HG03354 (cell line): ENCODE data around the gene MEIG1.
"Not testable (repeated sequence)": the region's sequence is repeated elsewhere in the genome, so short reads cannot be mapped to it uniquely, and the experiment has no call there.

ENCODE experiments used
- ATAC-seq: cut with Tn5 transposase; IDR thresholded peaks from one replicate; pipeline ENCODE4 v1.9.1; 2021; ENCODE audit warnings: mild to moderate bottlenecking; ENCODE audit not compliant: unreplicated experiment, poor library complexity, severe bottlenecking

Gene MEIG1

GRCh38 chr10:14954001-14954770 lies 5.0 kb upstream of the MEIG1 start, which contains the start of gene DCLRE1C:
TSS of gene DCLRE1C (minus strand) at chr10:14954096. CDS start at chr10:14954010, 86 bp downstream.
- ATAC-seq = peak; percentile 83

GRCh38 chr10:14954934-14955333 lies 4.3 kb upstream of the MEIG1 start:
- no peak for ATAC-seq

GRCh38 chr10:14958872-14959220 lies 342 bp upstream of the MEIG1 start:
- ATAC-seq = no peak

GRCh38 chr10:14967897-14968296 lies 8.7 kb downstream of the MEIG1 start:
- no peak for ATAC-seq

- no peak for ATAC-seq
Observed at GRCh38 chr10:14971867-14972448, 12.8 kb downstream of the MEIG1 start.

GRCh38 chr10:14974153-14974998 lies 15.2 kb downstream of the MEIG1 start:
- not testable (repeated sequence) for ATAC-seq

GRCh38 chr10:14975672-14976273 lies 16.6 kb downstream of the MEIG1 start:
- no peak for ATAC-seq

- ATAC-seq = no peak
Observed at GRCh38 chr10:14982744-14983143, 23.6 kb downstream of the MEIG1 start.

- ATAC-seq = not testable (repeated sequence)
Observed at GRCh38 chr10:14989552-14989951, 30.4 kb downstream of the MEIG1 start.

GRCh38 chr10:14991035-14991749 lies 32.0 kb downstream of the MEIG1 start:
- not testable (repeated sequence) for ATAC-seq

- not testable (repeated sequence) for ATAC-seq
Observed at GRCh38 chr10:14992336-14992735, 33.1 kb downstream of the MEIG1 start.

GRCh38 chr10:14993500-14994455 lies 34.6 kb downstream of the MEIG1 start:
- not testable (repeated sequence) for ATAC-seq

GRCh38 chr10:14995964-14996565 lies 36.9 kb downstream of the MEIG1 start:
- ATAC-seq = no peak

- ATAC-seq = not testable (repeated sequence)
Observed at GRCh38 chr10:15013530-15013929, 54.3 kb downstream of the MEIG1 start.

- ATAC-seq = no peak
Observed at GRCh38 chr10:15015451-15015850, 56.3 kb downstream of the MEIG1 start.

GRCh38 chr10:15020966-15021365 lies 61.8 kb downstream of the MEIG1 start:
- ATAC-seq = not testable (repeated sequence)
